HEK293T (cell line): Measurements from ENCODE around the gene SLC17A3.

Experiments
- ARNT ChIP-seq: fragments of 450-650 bp; IDR thresholded peaks from 2 replicates; pipeline ENCODE4 v1.6.1; 2017; ENCODE audit warnings: mild to moderate bottlenecking
- BHLHE40 ChIP-seq: fragments of 450-650 bp; IDR thresholded peaks from 2 replicates; pipeline ENCODE4 v1.6.1; 2016; ENCODE audit warnings: mild to moderate bottlenecking, moderate library complexity, borderline replicate concordance
- ELF4 ChIP-seq: fragments of 450-650 bp; IDR thresholded peaks from 2 replicates; pipeline ENCODE4 v1.6.1; 2017; ENCODE audit warnings: antibody characterized with exemption
- FOXA1 ChIP-seq: fragments of 450-650 bp; IDR thresholded peaks from 2 replicates; pipeline ENCODE4 v1.6.1; 2016; ENCODE audit warnings: mild to moderate bottlenecking
- FOXK2 ChIP-seq: fragments of 450-650 bp; IDR thresholded peaks from 2 replicates; pipeline ENCODE4 v1.6.1; 2016; ENCODE audit warnings: mild to moderate bottlenecking
- FOXM1 ChIP-seq: fragments of 450-650 bp; IDR thresholded peaks from 2 replicates; pipeline ENCODE4 v1.6.1; 2017; ENCODE audit warnings: mild to moderate bottlenecking, borderline replicate concordance
- HDGF ChIP-seq: fragments of 450-650 bp; IDR thresholded peaks from 2 replicates; pipeline ENCODE4 v1.6.1; 2017; ENCODE audit warnings: antibody characterized with exemption, borderline replicate concordance
- LEF1 ChIP-seq: fragments of 450-650 bp; IDR thresholded peaks from 2 replicates; pipeline ENCODE4 v1.6.1; 2017; ENCODE audit warnings: mild to moderate bottlenecking, borderline replicate concordance
- NFRKB ChIP-seq: fragments of 450-650 bp; IDR thresholded peaks from 2 replicates; pipeline ENCODE4 v1.6.1; 2016; ENCODE audit warnings: mild to moderate bottlenecking, moderate library complexity
- SP1 ChIP-seq: fragments of 450-650 bp; IDR thresholded peaks from 2 replicates; pipeline ENCODE4 v1.6.1; 2017
- SUZ12 ChIP-seq: fragments of 450-650 bp; IDR thresholded peaks from 2 replicates; pipeline ENCODE4 v1.6.1; 2016; ENCODE audit warnings: mild to moderate bottlenecking
- TARDBP ChIP-seq: fragments of 450-650 bp; IDR thresholded peaks from 2 replicates; pipeline ENCODE4 v1.6.1; 2016
- ZNF384 ChIP-seq: fragments of 450-650 bp; IDR thresholded peaks from 2 replicates; pipeline ENCODE4 v1.6.1; 2016
- TF ChIP-seq, protein P1 (sequence below): fragments of 450-650 bp; IDR thresholded peaks from 2 replicates; pipeline ENCODE4 v1.6.1; 2016

DNA sequence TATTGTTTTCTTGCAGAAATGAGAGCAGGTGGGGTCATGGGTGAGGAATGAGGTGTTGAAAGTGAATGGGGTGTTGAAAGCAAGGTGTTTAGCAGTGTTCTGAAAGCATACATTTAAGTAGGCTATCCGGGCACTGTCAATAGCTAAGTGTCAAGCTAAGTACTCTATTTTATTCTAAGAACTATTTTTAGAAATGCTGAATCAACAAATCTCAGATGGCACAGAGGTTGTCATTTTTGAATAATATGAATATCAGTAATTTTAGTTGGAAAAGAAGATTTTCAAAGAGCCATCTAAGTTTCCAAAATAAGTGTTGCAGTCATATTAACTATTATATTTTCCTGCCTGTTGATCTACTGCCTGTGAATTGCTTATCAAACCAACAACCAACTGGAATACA is 21.7 kb upstream of the SLC17A3 start:
- TF ChIP-seq ELF4 (no peak), SP1 (no peak), BHLHE40 (no peak), ARNT (no peak), HDGF (no peak), TARDBP (no peak), SUZ12 (no peak), ZNF384 (no peak), FOXK2 (no peak), FOXM1 (no peak), NFRKB (no peak), LEF1 (no peak), FOXA1 (no peak)
- TF ChIP-seq, protein P1, sequence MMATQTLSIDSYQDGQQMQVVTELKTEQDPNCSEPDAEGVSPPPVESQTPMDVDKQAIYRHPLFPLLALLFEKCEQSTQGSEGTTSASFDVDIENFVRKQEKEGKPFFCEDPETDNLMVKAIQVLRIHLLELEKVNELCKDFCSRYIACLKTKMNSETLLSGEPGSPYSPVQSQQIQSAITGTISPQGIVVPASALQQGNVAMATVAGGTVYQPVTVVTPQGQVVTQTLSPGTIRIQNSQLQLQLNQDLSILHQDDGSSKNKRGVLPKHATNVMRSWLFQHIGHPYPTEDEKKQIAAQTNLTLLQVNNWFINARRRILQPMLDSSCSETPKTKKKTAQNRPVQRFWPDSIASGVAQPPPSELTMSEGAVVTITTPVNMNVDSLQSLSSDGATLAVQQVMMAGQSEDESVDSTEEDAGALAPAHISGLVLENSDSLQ = no peak
